Muscle of leg (tissue), 11 donors: ENCODE measurements around the gene CSK. TPM values are rescaled to one million over a fixed set of nuclear protein-coding genes. Genes with fewer than 3 reads are reported as not detected.

Source experiments
- DNase-seq: peaks from one replicate; pipeline ENCODE4 v3.0.0; 2013
- H3K27ac ChIP-seq: one replicate; pipeline ENCODE4 v1.5.1; 2013; ENCODE audit warnings: mild to moderate bottlenecking, low read length, control low read depth
- H3K27me3 ChIP-seq: one replicate; pipeline ENCODE4 v1.6.1; 2013; ENCODE audit warnings: low read length; ENCODE audit not compliant: control insufficient read depth, insufficient read depth
- H3K36me3 ChIP-seq: one replicate; pipeline ENCODE4 v1.6.1; 2013; ENCODE audit warnings: low read length; ENCODE audit not compliant: control insufficient read depth, insufficient read depth
- H3K4me1 ChIP-seq: one replicate; pipeline ENCODE4 v1.6.1; 2013; ENCODE audit warnings: low read length; ENCODE audit not compliant: control insufficient read depth, insufficient read depth
- H3K4me3 ChIP-seq: one replicate; pipeline ENCODE4 v1.5.1; 2013; ENCODE audit warnings: low read length, control low read depth
- H3K9me3 ChIP-seq: replicated peaks from 2 replicates; pipeline ENCODE4 v1.6.1; 2013; ENCODE audit warnings: low read depth, low read length; ENCODE audit not compliant: control insufficient read depth
- WGBS: methylation state at CpG from one replicate; pipeline ENCODE4 v1.1.5; 2013; ENCODE audit warnings: missing lambda C conversion rate; ENCODE audit not compliant: insufficient coverage; 5-methylcytosine and 5-hydroxymethylcytosine counted together
- polyA plus RNA-seq, 8 donors: library from polyadenylated mRNA; unstranded; fragments of 120-200 nt; gene quantifications; one replicate each; pipeline versions ENCODE4 v1.2.1 to v1.2.3, GENCODE V29; 2013; ENCODE audit warnings: inconsistent platforms in 1 of 8, low replicate concordance in 1 of 8; ENCODE audit not compliant: insufficient read length in 8 of 8, insufficient read depth in 1 of 8
- total RNA-seq: library from RNA; stranded (reverse); fragments of 120-200 nt; gene quantifications from one replicate; pipeline ENCODE4 v1.2.4, GENCODE V29; 2013

The CSK gene
- total and polyA plus RNA-seq, 9 donors: 13.5 to 47.0 (median 36.2) TPM

DNA sequence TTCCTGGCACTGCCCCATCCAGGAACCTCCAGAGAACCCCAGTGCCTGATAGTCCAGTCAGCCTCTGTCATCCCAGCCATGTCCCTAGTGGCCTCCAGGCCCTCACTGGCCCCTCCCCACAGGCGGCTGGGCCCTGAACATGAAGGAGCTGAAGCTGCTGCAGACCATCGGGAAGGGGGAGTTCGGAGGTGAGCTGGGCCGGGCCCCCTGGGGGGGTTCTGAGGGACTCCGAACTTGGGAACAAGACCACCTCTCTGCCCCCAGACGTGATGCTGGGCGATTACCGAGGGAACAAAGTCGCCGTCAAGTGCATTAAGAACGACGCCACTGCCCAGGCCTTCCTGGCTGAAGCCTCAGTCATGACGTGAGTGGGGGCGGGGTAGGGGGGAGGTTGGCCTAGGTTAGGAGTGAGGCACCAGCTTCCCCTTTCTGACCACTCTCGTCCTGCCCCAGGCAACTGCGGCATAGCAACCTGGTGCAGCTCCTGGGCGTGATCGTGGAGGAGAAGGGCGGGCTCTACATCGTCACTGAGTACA, 18.7 kb downstream of the CSK start:
- no peaks in the 10 kb centered on the region for H3K27me3 ChIP-seq
- DNase-seq: no peak
- no peak overlapping the region for H3K4me3 ChIP-seq
- H3K9me3 ChIP-seq: no peaks in the 10 kb centered on the region
- H3K36me3 ChIP-seq: peaks cover 63% of the 10 kb centered on the region
- 79% methylated on average over 14 of the region's 20 CpGs for WGBS
- H3K27ac ChIP-seq: no peak overlapping the region
- H3K4me1 ChIP-seq: no peaks in the 10 kb centered on the region

DNA sequence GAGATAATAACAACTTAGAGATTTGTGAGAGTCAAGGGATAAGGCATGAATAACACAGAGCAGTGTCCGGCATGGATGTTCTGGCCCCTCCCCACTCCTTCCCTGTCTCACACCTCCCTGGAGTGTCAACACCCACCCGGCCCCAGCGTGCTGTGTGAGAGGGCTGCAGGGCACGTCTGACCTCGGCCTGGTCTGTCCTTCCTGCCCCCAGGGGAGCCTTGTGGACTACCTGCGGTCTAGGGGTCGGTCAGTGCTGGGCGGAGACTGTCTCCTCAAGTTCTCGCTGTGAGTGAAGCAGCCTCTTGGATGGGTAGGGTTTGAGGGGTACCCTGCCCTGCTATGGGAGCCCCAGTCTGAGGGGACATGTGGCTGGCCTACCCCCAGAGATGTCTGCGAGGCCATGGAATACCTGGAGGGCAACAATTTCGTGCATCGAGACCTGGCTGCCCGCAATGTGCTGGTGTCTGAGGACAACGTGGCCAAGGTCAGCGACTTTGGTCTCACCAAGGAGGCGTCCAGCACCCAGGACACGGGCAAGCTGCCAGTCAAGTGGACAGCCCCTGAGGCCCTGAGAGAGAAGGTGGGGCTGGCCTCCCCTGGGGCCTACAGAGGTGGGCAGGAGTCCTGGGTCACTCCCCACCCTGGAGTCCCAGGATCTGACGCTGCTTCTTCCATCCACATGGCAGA, 19.6 kb downstream of the CSK start:
- WGBS: 90% methylated on average over 14 of the region's 18 CpGs
- H3K36me3 ChIP-seq: peaks cover 63% of the 10 kb centered on the region

DNA sequence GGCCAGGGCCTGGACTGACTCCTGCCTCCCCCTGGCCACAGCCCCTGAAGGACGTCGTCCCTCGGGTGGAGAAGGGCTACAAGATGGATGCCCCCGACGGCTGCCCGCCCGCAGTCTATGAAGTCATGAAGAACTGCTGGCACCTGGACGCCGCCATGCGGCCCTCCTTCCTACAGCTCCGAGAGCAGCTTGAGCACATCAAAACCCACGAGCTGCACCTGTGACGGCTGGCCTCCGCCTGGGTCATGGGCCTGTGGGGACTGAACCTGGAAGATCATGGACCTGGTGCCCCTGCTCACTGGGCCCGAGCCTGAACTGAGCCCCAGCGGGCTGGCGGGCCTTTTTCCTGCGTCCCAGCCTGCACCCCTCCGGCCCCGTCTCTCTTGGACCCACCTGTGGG, 20.4 kb downstream of the CSK start:
- Histone ChIP-seq H3K4me3 (no peak overlapping the region), H3K27me3 (no peaks in the 10 kb centered on the region), H3K36me3 (peaks cover 63% of the 10 kb centered on the region), H3K27ac (no peak overlapping the region), H3K4me1 (no peaks in the 10 kb centered on the region), H3K9me3 (no peaks in the 10 kb centered on the region)
- no peak for DNase-seq
- WGBS: 86% methylated on average over 16 of the region's 20 CpGs

More for the DNA sequence above, 19.6 kb downstream of the CSK start:
- Histone ChIP-seq H3K27ac (no peak overlapping the region), H3K4me3 (no peak overlapping the region), H3K4me1 (no peaks in the 10 kb centered on the region), H3K9me3 (no peaks in the 10 kb centered on the region), H3K27me3 (no peaks in the 10 kb centered on the region)
- no peak for DNase-seq

DNA sequence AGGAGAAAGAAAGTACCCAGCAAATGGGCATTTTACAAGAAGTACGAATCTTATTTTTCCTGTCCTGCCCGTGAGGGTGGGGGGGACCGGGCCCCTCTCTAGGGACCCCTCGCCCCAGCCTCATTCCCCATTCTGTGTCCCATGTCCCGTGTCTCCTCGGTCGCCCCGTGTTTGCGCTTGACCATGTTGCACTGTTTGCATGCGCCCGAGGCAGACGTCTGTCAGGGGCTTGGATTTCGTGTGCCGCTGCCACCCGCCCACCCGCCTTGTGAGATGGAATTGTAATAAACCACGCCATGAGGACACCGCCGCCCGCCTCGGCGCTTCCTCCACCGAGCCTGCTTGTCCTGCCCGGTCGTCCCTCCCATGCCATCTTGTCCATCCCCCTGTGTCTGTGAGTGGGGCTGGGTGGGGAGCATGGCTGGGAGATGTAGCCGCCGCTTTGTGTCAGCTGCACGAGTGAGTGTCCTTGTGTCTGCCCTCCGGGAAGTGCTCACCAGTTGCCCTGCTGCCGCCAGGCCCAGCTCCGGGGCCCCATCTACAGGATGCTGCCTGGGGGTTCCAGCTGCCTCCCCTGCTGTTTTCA, 21.1 kb downstream of the CSK start:
- no peaks in the 10 kb centered on the region for H3K4me1 ChIP-seq
- H3K36me3 ChIP-seq: peaks cover 58% of the 10 kb centered on the region
- no peak for DNase-seq
- H3K4me3 ChIP-seq: no peak overlapping the region
- H3K27ac ChIP-seq: no peak overlapping the region
- 88% methylated on average over 22 of the region's 31 CpGs for WGBS
- no peaks in the 10 kb centered on the region for H3K9me3 ChIP-seq
- H3K27me3 ChIP-seq: no peaks in the 10 kb centered on the region

DNA sequence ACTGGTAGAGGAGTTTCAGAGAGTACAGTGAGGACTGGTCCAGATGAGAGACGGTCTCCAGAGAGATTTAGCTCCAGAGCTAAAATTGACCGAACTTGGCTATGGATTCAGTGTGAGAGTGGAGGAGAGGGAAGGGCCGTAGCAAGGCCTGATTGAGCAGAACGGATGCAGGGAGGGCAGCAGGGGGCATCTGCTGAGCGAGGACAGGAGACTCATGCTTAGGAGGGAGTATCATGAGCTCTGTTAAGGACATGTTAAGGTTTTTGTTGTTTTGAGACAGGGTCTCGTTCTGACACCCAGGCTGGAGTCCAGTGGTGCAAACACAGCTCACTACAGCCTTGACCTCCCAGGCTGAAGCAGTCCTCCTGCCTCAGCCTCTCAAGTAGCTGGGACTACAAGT, 23.1 kb downstream of the CSK start:
- Histone ChIP-seq H3K27me3 (no peaks in the 10 kb centered on the region), H3K27ac (no peak overlapping the region), H3K4me1 (no peaks in the 10 kb centered on the region), H3K36me3 (peaks cover 43% of the 10 kb centered on the region), H3K4me3 (no peak overlapping the region), H3K9me3 (no peaks in the 10 kb centered on the region)
- WGBS: 50% methylated on average over 6 of the region's 6 CpGs
- no peak for DNase-seq

DNA sequence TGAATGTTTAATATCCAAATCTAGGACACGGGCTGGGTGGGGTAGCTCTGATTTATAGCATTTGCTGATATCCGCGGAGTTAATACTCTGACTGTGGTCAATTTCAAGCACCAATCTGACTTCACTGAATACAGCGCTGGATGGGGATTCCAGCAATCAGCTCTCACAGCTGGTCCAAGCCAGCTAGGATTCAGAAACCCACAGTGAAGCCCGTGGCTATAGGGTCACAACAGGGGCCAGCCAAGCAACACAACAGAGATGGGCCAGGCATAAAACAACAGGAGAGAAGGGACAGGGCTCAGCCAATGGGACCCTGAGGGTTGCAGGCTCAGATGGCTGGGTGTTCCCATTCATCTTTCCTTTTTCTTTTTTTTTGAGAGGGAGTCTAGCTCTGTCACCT, 25.4 kb downstream of the CSK start:
- Histone ChIP-seq H3K4me3 (no peak overlapping the region), H3K9me3 (no peaks in the 10 kb centered on the region), H3K36me3 (peaks cover 20% of the 10 kb centered on the region), H3K27ac (no peak overlapping the region), H3K27me3 (no peaks in the 10 kb centered on the region), H3K4me1 (no peaks in the 10 kb centered on the region)
- 63% methylated on average over 5 of the region's 5 CpGs for WGBS
- no peak for DNase-seq

DNA sequence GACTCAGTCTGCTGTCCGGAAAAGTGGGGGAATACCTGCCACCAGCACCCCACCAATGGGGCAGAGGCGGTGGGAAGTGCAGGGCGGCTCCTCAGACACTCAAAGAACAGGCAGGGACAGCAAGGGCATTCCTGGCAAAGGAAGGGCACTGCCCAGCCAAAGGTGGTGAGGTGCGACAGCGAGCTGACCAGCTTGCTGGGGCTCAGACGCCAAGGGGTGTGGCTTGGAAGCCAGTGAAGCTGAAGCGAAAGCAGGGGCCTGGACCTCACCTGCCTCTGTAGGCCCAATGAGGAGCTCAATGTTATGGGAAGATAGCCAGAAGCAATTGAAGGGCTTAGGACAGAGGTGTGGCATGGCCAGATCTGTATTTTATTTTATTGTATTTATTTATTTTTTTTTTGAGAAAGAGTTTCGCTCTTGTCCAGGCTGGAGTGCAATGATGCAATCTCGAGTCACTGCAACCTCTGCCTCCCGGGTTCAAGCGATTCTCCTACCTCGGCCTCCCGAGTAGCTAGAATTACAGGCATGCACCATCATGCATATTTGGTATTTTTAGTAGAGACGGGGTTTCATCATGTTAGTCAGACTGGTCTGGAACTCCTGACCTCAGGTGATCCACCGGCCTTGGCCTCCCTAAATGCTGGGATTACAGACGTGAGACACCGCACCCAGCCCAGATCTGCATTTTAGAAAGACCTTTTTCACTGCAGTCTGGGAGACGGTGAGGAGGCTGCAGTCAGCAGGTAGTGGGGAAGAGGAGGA, 26.4 kb downstream of the CSK start:
- Histone ChIP-seq H3K36me3 (peaks cover 10% of the 10 kb centered on the region), H3K27me3 (peaks cover 2% of the 10 kb centered on the region), H3K4me3 (no peak overlapping the region), H3K9me3 (no peaks in the 10 kb centered on the region), H3K4me1 (peaks cover 2% of the 10 kb centered on the region), H3K27ac (no peak overlapping the region)
- no peak for DNase-seq
- 72% methylated on average over 16 of the region's 18 CpGs for WGBS

DNA sequence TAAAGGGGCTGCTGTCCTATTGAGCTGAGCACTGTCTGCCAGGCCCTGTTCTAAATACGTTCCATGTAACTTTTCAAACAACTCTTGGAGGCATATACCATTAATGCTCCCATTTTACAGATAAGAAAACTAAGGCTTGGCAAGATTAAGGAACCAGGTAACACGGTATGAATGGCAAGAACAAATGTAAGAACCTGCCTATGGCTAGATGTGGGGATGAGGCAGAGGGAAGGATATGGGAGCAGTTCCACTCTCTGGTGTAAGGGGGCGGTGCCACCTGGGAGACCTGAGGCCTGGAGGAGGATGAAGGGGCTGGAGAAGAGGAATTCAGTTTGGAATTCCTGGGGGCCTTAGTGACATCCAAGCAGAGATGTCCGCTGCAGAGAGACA, 27.0 kb downstream of the CSK start:
- Histone ChIP-seq H3K27ac (no peak overlapping the region), H3K4me3 (no peak overlapping the region), H3K36me3 (peaks cover 4% of the 10 kb centered on the region), H3K4me1 (peaks cover 2% of the 10 kb centered on the region), H3K27me3 (peaks cover 2% of the 10 kb centered on the region), H3K9me3 (no peaks in the 10 kb centered on the region)
- 51% methylated on average over 3 of the region's 4 CpGs for WGBS
- no peak for DNase-seq

DNA sequence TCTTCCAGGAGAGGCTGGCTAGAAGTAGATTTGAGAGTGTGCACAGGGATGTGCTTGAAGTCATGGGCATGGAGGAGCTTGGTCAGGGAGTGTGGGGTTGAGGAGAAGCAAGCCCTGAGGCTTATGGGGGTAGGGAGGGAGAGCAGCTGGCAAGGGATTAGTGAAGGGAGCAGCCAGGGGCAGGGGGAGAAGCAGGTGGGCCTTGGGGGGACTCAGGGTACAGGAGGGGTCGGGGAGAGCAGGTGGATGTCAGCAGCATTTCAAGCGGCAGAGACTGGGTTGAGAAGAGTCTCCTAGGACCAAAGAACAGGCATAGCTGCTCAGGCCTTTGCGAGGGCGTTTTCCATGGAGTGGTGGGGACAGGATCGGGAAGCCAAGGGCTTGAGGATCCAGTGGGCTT, 27.4 kb downstream of the CSK start:
- peaks cover 2% of the 10 kb centered on the region for H3K4me1 ChIP-seq
- H3K4me3 ChIP-seq: no peak overlapping the region
- H3K27me3 ChIP-seq: peaks cover 2% of the 10 kb centered on the region
- no peaks in the 10 kb centered on the region for H3K9me3 ChIP-seq
- WGBS: 78% methylated on average over 5 of the region's 5 CpGs
- DNase-seq: no peak
- H3K36me3 ChIP-seq: peaks cover under 1% of the 10 kb centered on the region
- no peak overlapping the region for H3K27ac ChIP-seq

DNA sequence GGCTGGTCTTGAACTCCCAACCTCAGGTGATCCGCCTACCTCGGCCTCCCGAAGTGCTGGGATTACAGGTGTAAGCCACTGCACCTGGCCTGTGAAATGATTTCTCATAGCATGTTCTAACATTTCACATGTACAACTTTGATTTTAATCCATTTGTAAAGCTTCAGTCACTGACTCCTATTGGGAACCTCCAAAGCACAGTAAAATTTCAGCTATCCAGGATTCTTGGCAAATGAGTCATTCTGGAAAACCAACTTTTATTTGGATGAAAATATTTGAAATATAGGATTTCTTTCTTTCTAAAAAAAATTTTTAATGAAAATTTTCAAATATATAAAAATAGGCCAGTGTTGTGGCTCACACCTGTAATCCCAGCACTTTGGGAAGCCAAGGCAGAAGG, 28.1 kb downstream of the CSK start:
- no peaks in the 10 kb centered on the region for H3K9me3 ChIP-seq
- peaks cover 2% of the 10 kb centered on the region for H3K27me3 ChIP-seq
- no peaks in the 10 kb centered on the region for H3K36me3 ChIP-seq
- no CpG with 5 or more reads among the region's 3 CpGs for WGBS
- H3K4me3 ChIP-seq: no peak overlapping the region
- H3K27ac ChIP-seq: no peak overlapping the region
- no peak for DNase-seq
- peaks cover 2% of the 10 kb centered on the region for H3K4me1 ChIP-seq
